Spleen (tissue), 3 donors: ENCODE results near the gene ARHGEF7.

Experiments used
- POLR2A ChIP-seq, 3 donors: fragments of 450-650 bp; IDR thresholded peaks; one replicate each; pipeline ENCODE4 v1.5.1; 2017; ENCODE audit warnings: antibody characterized with exemption in 3 of 3, mild to moderate bottlenecking in 1 of 3
- POLR2AphosphoS5 ChIP-seq, 3 donors: sonication (generic); formaldehyde crosslinking; IDR thresholded peaks; one replicate each; pipeline ENCODE4 v1.5.1; 2017; ENCODE audit warnings: antibody characterized with exemption in 3 of 3

- TF ChIP-seq POLR2A (IDR thresholded peaks at IDR 0.05) (no peak), POLR2AphosphoS5 (IDR thresholded peaks at IDR 0.05) (peak in 1 of 3 donors; percentile 19)
Measured at GRCh38 chr13:111295886-111296285, 180.8 kb downstream of the ARHGEF7 start.
